Measurements from ENCODE around the gene ALOX5AP.

- TF ChIP-seq CTCF (IDR thresholded peaks at IDR 0.05) (no peak), POLR2A (IDR thresholded peaks at IDR 0.05) (no peak)
Measured at GRCh38 chr13:30746791-30747190, 11.4 kb downstream of the ALOX5AP start.

Data from vagina (tissue), 2 donors.